Measurements from ENCODE around the gene IL12RB1. TPM values are rescaled to one million over a fixed set of nuclear protein-coding genes. Genes with fewer than 3 reads are reported as not detected.

IL12RB1 gene
- total and polyA plus RNA-seq, 2 donors (not counting 3 experiments of a cell fraction or from before 2014, with no cell fraction given): not detected

GRCh38 chr19:18085702-18086457, 854 bp downstream of the IL12RB1 start:
- ChIA-PET CTCF (no interaction called here), POLR2A (no interaction called here)
- Histone ChIP-seq H3K79me2 (ENCODE audit: control insufficient read depth, insufficient read depth, low read length) (no peaks in the 10 kb centered on the region), H3K4me2 (ENCODE audit: insufficient read depth, low read length) (no peak overlapping the region), H3K27me3 (ENCODE audit: control insufficient read depth in 2 of 2, insufficient read depth in 2 of 2, low read length in 2 of 2) (no peaks in the 10 kb centered on the region), H3K4me1 (ENCODE audit: control insufficient read depth, extremely low read depth, insufficient read depth, low read length) (no peaks in the 10 kb centered on the region), H3K4me3 (replicated peaks in 1 of 3; ENCODE audit: insufficient read depth in 1 of 3, low read depth in 1 of 3, low read length in 3 of 3) (no peak overlapping the region), H3K9ac (replicated peaks; ENCODE audit: extremely low read depth, insufficient read depth, low read length) (no peak overlapping the region), H3K27ac (ENCODE audit: insufficient read depth, low read depth, low read length) (no peak overlapping the region), H3K9me1 (replicated peaks; ENCODE audit: control insufficient read depth, extremely low read depth, insufficient read depth, low read length) (no peaks in the 10 kb centered on the region), H2AFZ (ENCODE audit: low read depth, low read length) (no peak overlapping the region), H4K20me1 (replicated peaks; ENCODE audit: control insufficient read depth, extremely low read depth, insufficient read depth, low read length) (no peaks in the 10 kb centered on the region), H3K36me3 (ENCODE audit: control insufficient read depth in 2 of 2, extremely low read depth in 1 of 2, insufficient read depth in 2 of 2, low read length in 2 of 2) (no peaks in the 10 kb centered on the region), H3K9me3 (replicated peaks; ENCODE audit: control insufficient read depth, insufficient read depth, low read length) (no peaks in the 10 kb centered on the region)
- no peak for FAIRE-seq
- intact Hi-C loops (cut with micrococcal nuclease) (no loop called here), dilution Hi-C loops (cut with MboI; ENCODE audit: extremely low pct_ligation_motif_present, low sequenced_read_pairs) (no loop called here)
- no peak for DNase-seq (ENCODE audit: low read depth, low spot score)
- TF ChIP-seq POLR2A (IDR thresholded peaks at IDR 0.05; ENCODE audit: low read depth, low read length) (no peak), GATA2 (IDR thresholded peaks at IDR 0.05; ENCODE audit: insufficient read depth, insufficient read length, low read depth, low read length) (no peak)
- BruUV-seq (replicated peaks): no TSS peak

- no TSS peak for BruUV-seq (replicated peaks)
- POLR2A ChIA-PET: no interaction called here
- H3K4me2 ChIP-seq (ENCODE audit: insufficient read depth, low read length): no peak overlapping the region
- intact Hi-C loops (cut with micrococcal nuclease) (no loop called here), dilution Hi-C loops (cut with MboI; ENCODE audit: extremely low pct_ligation_motif_present, low sequenced_read_pairs) (no loop called here)
- H3K4me1 ChIP-seq (ENCODE audit: control insufficient read depth, extremely low read depth, insufficient read depth, low read length): no peaks in the 10 kb centered on the region
- H3K4me3 ChIP-seq (replicated peaks in 1 of 3; ENCODE audit: insufficient read depth in 1 of 3, low read depth in 1 of 3, low read length in 3 of 3): no peak overlapping the region
- no peak overlapping the region for H3K27ac ChIP-seq (ENCODE audit: insufficient read depth, low read depth, low read length)
- TF ChIP-seq, protein P1, sequence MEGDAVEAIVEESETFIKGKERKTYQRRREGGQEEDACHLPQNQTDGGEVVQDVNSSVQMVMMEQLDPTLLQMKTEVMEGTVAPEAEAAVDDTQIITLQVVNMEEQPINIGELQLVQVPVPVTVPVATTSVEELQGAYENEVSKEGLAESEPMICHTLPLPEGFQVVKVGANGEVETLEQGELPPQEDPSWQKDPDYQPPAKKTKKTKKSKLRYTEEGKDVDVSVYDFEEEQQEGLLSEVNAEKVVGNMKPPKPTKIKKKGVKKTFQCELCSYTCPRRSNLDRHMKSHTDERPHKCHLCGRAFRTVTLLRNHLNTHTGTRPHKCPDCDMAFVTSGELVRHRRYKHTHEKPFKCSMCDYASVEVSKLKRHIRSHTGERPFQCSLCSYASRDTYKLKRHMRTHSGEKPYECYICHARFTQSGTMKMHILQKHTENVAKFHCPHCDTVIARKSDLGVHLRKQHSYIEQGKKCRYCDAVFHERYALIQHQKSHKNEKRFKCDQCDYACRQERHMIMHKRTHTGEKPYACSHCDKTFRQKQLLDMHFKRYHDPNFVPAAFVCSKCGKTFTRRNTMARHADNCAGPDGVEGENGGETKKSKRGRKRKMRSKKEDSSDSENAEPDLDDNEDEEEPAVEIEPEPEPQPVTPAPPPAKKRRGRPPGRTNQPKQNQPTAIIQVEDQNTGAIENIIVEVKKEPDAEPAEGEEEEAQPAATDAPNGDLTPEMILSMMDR (IDR thresholded peaks at IDR 0.05; ENCODE audit: extremely low read depth in 1 of 2, insufficient read depth in 1 of 2, low read depth in 1 of 2, low read length in 2 of 2): no peak
- no peak for TF ChIP-seq JUN (IDR thresholded peaks at IDR 0.05; ENCODE audit: borderline replicate concordance, insufficient read depth, insufficient read length, low read depth)
- TF ChIP-seq POLR2AphosphoS5 (IDR thresholded peaks at IDR 0.05; ENCODE audit: insufficient read depth, low read depth, low read length): no peak
- no peak for TF ChIP-seq EZH2 (IDR thresholded peaks at IDR 0.05; ENCODE audit: borderline replicate concordance, low read depth, low read length, severe bottlenecking)
- TF ChIP-seq MYC (IDR thresholded peaks at IDR 0.05; ENCODE audit: low read depth, low read length): no peak
- TF ChIP-seq GATA2 (IDR thresholded peaks at IDR 0.05; ENCODE audit: insufficient read depth, insufficient read length, low read depth, low read length): no peak
- TF ChIP-seq, protein P2, sequence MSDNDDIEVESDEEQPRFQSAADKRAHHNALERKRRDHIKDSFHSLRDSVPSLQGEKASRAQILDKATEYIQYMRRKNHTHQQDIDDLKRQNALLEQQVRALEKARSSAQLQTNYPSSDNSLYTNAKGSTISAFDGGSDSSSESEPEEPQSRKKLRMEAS (IDR thresholded peaks at IDR 0.05; ENCODE audit: insufficient read depth, insufficient read length): no peak
- TF ChIP-seq FOS (IDR thresholded peaks at IDR 0.05; ENCODE audit: borderline replicate concordance, insufficient read depth, low read length): no peak
- H4K20me1 ChIP-seq (replicated peaks; ENCODE audit: control insufficient read depth, extremely low read depth, insufficient read depth, low read length): no peaks in the 10 kb centered on the region
- no peaks in the 10 kb centered on the region for H3K9me1 ChIP-seq (replicated peaks; ENCODE audit: control insufficient read depth, extremely low read depth, insufficient read depth, low read length)
- H3K9me3 ChIP-seq (replicated peaks; ENCODE audit: control insufficient read depth, insufficient read depth, low read length): no peaks in the 10 kb centered on the region
- FAIRE-seq (no peak), DNase-seq (ENCODE audit: low read depth, low spot score) (no peak)
- no peaks in the 10 kb centered on the region for H3K27me3 ChIP-seq (ENCODE audit: control insufficient read depth in 2 of 2, insufficient read depth in 2 of 2, low read length in 2 of 2)
- no peaks in the 10 kb centered on the region for H3K36me3 ChIP-seq (ENCODE audit: control insufficient read depth in 2 of 2, extremely low read depth in 1 of 2, insufficient read depth in 2 of 2, low read length in 2 of 2)
- no peak overlapping the region for H2AFZ ChIP-seq (ENCODE audit: low read depth, low read length)
- H3K9ac ChIP-seq (replicated peaks; ENCODE audit: extremely low read depth, insufficient read depth, low read length): no peak overlapping the region
- H3K79me2 ChIP-seq (ENCODE audit: control insufficient read depth, insufficient read depth, low read length): no peaks in the 10 kb centered on the region
- CTCF ChIA-PET: no interaction called here
Observed at GRCh38 chr19:18083929-18084684, 2.6 kb downstream of the IL12RB1 start.

Data from endothelial cell of umbilical vein (primary cell).